Myocyte (in vitro differentiated cells): Measurements from ENCODE around the gene DLGAP5. TPM values are rescaled to one million over a fixed set of nuclear protein-coding genes. Genes with fewer than 3 reads are reported as not detected.

Source experiments
- DNase-seq: peaks from one replicate; pipeline ENCODE4 v3.0.0-alpha.2; 2012; ENCODE audit warnings: low read depth
- polyA plus RNA-seq: library from polyadenylated mRNA; unstranded; fragments of >200 nt; gene quantifications from one replicate; pipeline ENCODE4 v1.2.1, GENCODE V29; 2012; ENCODE audit warnings: missing spikeins
- total RNA-seq: library from RNA; depleted of rRNA; stranded (reverse); fragments of >200 nt; gene quantifications from 2 replicates; pipeline ENCODE4 v1.2.3, GENCODE V29; 2014

Gene DLGAP5
- 0.27 and 0.94 TPM in 2 replicates for total RNA-seq
- polyA plus RNA-seq, result 0.14 TPM

- peak; percentile 99 for DNase-seq
Observed at GRCh38 chr14:55191203-55192053, at the start of gene DLGAP5. Gene DLGAP5 (minus strand): TSS chr14:55191585. CDS start chr14:55189179, 2,406 bp downstream.

GRCh38 chr14:55240526-55241178, 49.3 kb upstream of the DLGAP5 start:
- peak; percentile 34 for DNase-seq

- no peak for DNase-seq
Observed at GRCh38 chr14:55239320-55239719, 47.9 kb upstream of the DLGAP5 start.

- no peak for DNase-seq
Observed at GRCh38 chr14:55238019-55238680, 46.8 kb upstream of the DLGAP5 start.

- no peak for DNase-seq
Observed at GRCh38 chr14:55233591-55233990, 42.2 kb upstream of the DLGAP5 start.

GRCh38 chr14:55228261-55228660, 36.9 kb upstream of the DLGAP5 start:
- no peak for DNase-seq

DNA sequence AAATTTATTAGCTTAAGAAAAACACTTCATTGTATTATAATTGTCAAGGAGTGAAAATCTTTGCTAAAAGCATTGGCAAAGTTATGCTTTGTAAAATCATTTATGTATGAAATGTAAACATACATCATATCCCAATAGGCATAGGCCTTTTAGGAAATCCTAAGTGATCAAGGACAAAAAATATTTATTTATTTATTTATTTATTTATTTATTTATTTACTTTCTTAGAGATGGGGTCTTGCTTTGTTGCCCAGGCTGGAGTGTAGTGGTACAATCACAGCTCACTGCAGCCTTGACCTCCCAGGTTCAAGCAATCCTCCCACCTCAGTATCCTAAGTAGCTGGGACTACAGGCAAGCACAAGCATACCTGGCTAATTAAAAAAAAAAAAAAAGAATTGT, 32.0 kb upstream of the DLGAP5 start:
- no peak for DNase-seq

DNA sequence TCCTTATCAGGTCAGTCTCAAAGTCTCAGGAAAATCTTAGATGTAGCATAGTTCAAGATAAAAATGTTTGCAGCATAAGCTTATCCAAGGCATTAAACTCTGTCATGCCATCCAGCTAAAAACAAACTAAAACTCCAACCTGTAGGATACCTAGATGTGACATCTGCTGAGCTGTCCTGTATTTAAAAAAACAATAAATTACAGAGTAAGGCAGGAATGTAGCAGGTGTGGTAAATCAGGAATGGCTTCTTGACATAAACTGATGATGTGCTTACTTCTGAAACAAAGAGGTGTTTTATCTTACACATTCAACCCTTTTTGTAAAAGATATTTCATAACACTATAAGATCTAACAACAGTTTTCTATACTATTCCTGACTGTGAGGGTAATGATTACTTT, 30.6 kb upstream of the DLGAP5 start:
- DNase-seq, result no peak

DNA sequence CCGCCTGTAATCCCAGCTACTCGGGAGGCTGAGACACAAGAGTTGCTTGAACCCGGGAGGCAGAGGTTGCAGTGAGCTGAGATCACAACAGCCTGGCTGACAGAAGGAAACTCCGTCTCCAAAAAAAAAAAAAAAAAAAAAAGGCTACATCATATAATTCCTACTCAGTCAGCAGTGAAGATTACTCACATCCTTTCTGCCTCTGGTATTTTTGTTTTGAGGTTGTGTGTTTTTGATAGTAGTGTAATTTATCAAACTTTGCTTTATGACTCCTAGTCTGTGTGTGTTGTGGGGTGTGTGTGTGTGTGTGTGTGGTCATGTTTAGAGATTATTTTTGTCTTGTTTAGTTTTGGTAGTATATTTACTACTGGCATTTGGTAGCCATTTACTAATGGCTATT, 29.8 kb upstream of the DLGAP5 start:
- DNase-seq, result peak; percentile 27

GRCh38 chr14:55220230-55220629, 28.8 kb upstream of the DLGAP5 start:
- DNase-seq, result no peak

DNA sequence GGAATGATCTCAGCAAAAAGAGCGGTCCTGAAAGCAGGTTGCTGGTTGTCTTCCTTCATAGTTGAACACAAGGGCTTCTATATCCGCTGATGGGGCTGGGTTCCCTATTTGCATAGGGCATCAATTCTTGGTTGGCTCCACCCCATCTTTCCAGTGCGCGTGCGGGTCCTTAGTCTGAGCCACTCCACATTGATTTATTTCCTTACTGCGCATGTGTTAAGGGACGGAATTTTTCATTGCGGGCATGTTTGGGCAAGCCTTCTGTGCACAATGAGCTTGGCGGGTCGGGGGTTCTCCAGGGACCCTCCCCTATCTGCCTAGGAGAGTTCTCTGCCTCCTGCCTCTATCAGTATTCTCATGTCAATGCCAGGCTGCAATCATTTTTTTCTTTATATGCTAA, 21.2 kb upstream of the DLGAP5 start:
- DNase-seq, result no peak

DNA sequence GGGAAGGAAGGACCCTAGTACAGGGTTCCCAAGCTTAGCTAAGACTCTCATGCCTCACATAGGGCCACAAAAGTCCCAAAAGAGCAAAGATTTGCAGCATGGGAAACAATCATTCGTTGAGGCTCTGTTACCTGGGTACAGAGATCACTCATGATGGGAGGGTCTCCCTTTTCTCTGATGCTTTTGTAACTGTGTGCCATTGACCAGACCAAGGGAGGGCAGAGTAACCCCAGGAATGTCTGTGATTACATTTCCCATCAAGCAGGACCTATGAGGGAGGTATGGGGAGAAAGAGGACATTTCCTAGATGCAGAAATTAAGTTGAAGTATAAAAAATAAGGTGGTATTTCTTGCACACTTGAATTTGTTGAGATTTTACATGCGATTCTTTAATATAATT, 16.4 kb upstream of the DLGAP5 start:
- no peak for DNase-seq

GRCh38 chr14:55206175-55206693, 14.8 kb upstream of the DLGAP5 start:
- DNase-seq, result no peak

DNA sequence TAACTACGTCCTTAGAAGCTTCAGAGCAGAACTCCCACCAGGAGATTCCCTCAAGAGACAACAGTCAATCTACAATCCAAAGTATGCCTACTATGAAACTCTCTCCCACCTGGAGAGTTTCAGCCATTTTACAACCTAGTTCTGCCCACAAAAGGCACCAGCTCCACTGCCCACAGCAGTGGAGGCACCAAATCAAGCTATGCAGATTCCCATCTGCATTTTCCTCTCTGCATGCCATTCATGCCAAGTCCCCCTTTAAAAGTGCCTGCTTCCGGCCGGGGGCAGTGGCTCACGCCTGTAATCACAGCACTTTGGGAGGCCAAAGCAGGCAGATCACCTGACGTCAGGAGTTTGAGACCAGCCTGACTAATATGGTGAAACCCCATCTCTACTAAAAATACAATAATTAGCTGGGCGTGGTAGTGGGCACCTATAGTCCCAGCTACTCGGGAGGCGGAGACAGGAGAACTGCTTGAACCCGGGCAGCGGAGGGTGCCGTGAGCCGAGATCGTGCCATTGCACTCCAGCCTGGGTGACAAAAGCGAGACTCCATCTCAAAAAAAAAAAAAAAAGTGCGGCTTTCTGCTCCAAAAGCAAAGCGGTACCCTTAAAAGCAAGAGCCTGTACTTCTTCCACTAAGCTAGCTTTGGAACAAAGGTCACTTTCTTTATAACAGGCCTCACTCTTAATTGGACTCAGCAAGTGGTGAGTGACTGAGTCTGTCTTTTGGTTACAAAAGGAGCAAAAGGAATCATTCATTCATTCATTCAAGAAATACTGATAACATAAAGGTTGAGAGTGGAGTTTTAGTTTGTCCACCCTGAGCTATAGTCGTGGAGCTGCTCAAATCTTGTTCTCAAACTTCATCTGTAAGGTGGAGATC, 10.1 kb upstream of the DLGAP5 start:
- DNase-seq, result no peak

GRCh38 chr14:55200651-55201050, 9.3 kb upstream of the DLGAP5 start:
- no peak for DNase-seq

DNA sequence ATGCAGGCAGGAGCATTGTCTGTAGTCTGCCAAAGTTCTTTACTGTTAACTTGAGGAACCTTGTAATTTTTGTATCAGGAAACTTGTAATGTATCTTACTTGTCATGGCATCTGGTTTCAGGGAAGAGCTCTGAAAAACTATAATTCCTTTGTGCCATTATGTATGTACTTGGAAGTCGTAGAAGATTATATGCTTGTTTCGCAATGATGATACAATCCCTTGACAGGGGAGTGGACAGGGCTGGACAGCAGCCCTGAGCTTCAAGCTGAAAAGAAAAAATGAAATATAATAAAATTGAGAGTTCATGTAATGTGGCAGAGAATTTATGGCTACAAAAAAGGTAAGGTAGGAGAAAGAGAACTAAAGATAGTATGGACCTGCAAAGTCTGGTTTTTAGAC, 7.4 kb upstream of the DLGAP5 start:
- no peak for DNase-seq

DNA sequence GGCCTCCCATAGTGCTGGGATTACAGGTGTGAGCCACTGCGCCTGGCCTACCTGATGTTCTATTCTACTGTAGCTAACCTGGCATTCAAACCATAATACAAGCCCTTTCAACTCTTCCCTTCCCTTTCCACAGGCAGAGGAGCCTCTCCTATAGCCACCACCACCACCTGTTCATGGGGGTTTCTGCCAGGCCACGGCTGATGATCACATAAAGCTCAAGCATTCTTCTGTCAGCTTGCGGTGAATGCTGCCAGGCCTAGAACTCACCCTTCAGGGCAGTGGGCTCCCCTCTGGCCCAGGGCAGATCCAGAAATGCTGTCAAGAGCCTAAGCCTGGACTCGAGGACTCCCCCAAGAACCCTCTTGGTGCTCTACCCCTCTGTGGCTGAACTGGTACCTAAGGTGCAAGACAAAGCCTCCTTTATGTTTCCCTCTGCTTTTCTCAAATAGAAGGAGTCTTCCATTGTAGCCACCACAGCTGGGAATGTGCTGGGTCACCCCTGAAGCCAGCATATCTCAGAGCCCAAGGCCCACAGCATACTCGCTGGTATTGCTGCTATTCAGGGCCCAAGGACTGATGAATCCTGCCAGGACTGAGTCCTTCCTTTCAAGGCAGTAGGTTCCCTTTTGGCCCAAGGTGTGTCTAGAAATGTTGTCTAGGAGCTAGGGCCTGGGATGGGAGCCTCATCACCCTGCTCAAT, 3.4 kb upstream of the DLGAP5 start:
- DNase-seq, result peak; percentile 77

DNA sequence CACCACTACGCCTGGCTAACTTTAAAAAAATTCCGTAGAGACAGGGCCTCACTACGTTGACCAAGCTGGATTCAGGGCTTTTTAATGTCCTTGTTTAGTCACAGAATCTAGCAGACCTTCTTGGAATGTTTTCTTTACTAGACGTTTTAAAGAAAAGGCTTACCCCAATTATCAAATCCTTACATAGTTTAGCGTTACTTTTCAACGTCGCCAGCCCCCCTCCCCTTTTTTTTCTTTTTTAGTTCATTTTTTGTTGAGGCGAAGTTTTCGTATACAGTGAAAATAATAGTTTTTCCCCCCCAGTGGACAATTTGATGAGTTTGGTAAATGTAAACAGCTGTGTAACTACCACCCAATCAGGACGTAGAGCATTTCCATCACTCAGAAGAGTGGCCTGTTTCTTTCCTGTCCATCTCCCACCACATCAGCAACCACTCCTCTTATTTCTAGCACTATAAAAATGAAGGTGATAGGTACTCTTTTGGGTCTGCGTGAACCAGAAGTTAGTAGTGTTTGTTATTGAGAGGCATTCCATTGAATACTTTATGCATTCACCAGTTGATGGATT, 753 bp upstream of the DLGAP5 start:
- DNase-seq, result no peak

- DNase-seq, result no peak
Observed at GRCh38 chr14:55190906-55191202, 531 bp downstream of the DLGAP5 start.

DNA sequence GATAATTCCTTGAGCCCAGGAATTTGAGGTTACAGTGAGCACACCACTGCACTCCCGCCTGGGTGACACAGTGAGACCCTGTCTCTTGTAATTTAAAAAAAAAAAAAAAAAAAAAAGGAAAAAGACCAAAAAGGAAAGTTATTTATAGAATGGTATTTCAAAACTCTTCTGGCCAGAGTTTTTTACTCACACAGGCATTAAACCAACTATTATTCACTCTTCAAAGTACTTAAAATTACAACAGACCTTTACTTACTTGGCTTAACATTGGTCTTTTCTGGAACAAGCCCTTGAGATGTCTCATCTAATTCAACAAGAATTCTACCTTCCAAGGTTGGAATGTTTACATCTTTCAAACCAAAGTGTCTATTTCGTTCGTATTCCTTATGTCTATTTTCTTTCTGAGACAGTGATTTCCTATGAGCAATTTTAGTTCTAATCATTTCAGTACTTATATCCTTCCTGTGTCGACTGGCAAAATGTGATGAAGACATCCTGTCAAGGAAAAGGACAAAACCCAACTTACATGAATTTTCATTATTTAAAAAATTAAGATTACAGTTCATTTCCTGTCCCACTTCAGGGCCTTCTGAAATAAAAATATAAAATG, 2.6 kb downstream of the DLGAP5 start:
- DNase-seq, result no peak
